Smooth muscle cell (in vitro differentiated cells): ENCODE results near the gene CDC14B. TPM values are rescaled to one million over a fixed set of nuclear protein-coding genes. Genes with fewer than 3 reads are reported as not detected.
A peak's percentile ranks its signal among the peaks of the same experiment; 100 is the strongest.

Source experiments
- DNase-seq: peaks from one replicate; lab custom pipeline; 2025; ENCODE audit not compliant: unreplicated experiment; lab: John Stamatoyannopoulos, UW
- H2AFZ ChIP-seq: fragments of 200-600 bp; sonication (generic); 2 replicates; pipeline ENCODE4 v1.6.0; 2016; ENCODE audit warnings: antibody characterized with exemption, low read depth, mild to moderate bottlenecking
- H3F3A ChIP-seq: fragments of 200-600 bp; sonication (generic); 2 replicates; pipeline ENCODE4 v1.6.0; 2017; ENCODE audit warnings: antibody characterized with exemption, low read depth
- H3K27ac ChIP-seq: fragments of 200-600 bp; sonication (generic); 2 replicates; pipeline ENCODE4 v1.5.1; 2016; ENCODE audit warnings: low read depth, mild to moderate bottlenecking
- H3K27me3 ChIP-seq: fragments of 200-600 bp; sonication (generic); 2 replicates; pipeline ENCODE4 v1.6.1; 2016; ENCODE audit warnings: low read depth, mild to moderate bottlenecking
- H3K36me3 ChIP-seq: fragments of 200-600 bp; sonication (generic); 2 replicates; pipeline ENCODE4 v1.5.1; 2016; ENCODE audit warnings: low read depth
- H3K4me1 ChIP-seq: fragments of 200-600 bp; sonication (generic); 2 replicates; pipeline ENCODE4 v1.5.1; 2016; ENCODE audit warnings: low read depth
- H3K4me2 ChIP-seq: fragments of 200-600 bp; sonication (generic); 2 replicates; pipeline ENCODE4 v1.6.0; 2016; ENCODE audit warnings: mild to moderate bottlenecking
- H3K4me3 ChIP-seq: fragments of 200-600 bp; sonication (generic); 2 replicates; pipeline ENCODE4 v1.5.1; 2016; ENCODE audit warnings: mild to moderate bottlenecking
- H3K79me2 ChIP-seq: fragments of 200-600 bp; sonication (generic); 2 replicates; pipeline ENCODE4 v1.6.0; 2016; ENCODE audit warnings: low read depth, mild to moderate bottlenecking
- H3K9ac ChIP-seq: fragments of 200-600 bp; sonication (generic); 2 replicates; pipeline ENCODE4 v1.6.0; 2016; ENCODE audit warnings: low read depth
- H3K9me3 ChIP-seq: fragments of 200-600 bp; sonication (generic); replicated peaks from 2 replicates; pipeline ENCODE4 v1.5.1; 2016; ENCODE audit warnings: low read depth
- H4K20me1 ChIP-seq: fragments of 200-600 bp; sonication (generic); 2 replicates; pipeline ENCODE4 v1.6.0; 2016; ENCODE audit warnings: low read depth
- WGBS: methylation state at CpG from one replicate; pipeline ENCODE4 v1.1.7; 2016; ENCODE audit warnings: low lambda C conversion rate; 5-methylcytosine and 5-hydroxymethylcytosine counted together
- polyA plus RNA-seq: library from polyadenylated mRNA; unstranded; fragments of >200 nt; fragmentation: Nextera tagmentation; extraction: Ambion mirVana; gene quantifications from 2 replicates; pipeline ENCODE4 v1.2.1, GENCODE V29; 2016
- total RNA-seq: library from RNA; depleted of rRNA; stranded (reverse); fragments of >200 nt; gene quantifications from 2 replicates; pipeline ENCODE4 v1.2.3, GENCODE V29; 2014
- TF ChIP-seq, protein P1 (sequence below): fragments of 200-600 bp; sonication (generic); IDR thresholded peaks from 2 replicates; pipeline ENCODE4 v1.5.1; 2017; ENCODE audit warnings: borderline replicate concordance, mild to moderate bottlenecking, antibody characterized with exemption; ENCODE audit not compliant: insufficient read depth, poor library complexity, severe bottlenecking

Gene CDC14B
- total and polyA plus RNA-seq, 2 experiments from 2014 or later: 5.7 to 16.0 TPM

- Histone ChIP-seq H3K9me3 (no peaks in the 10 kb centered on the region), H2AFZ (no peak overlapping the region), H3K9ac (no peak overlapping the region), H3K4me3 (no peak overlapping the region), H3K36me3 (no peaks in the 10 kb centered on the region), H3K27me3 (no peaks in the 10 kb centered on the region), H3F3A (peaks cover 14% of the 10 kb centered on the region), H3K4me2 (no peak overlapping the region), H3K79me2 (no peaks in the 10 kb centered on the region), H3K27ac (no peak overlapping the region), H3K4me1 (no peaks in the 10 kb centered on the region), H4K20me1 (no peaks in the 10 kb centered on the region)
- no peak for DNase-seq
- WGBS: 94% methylated on average over 13 of the region's 13 CpGs
- TF ChIP-seq, protein P1, sequence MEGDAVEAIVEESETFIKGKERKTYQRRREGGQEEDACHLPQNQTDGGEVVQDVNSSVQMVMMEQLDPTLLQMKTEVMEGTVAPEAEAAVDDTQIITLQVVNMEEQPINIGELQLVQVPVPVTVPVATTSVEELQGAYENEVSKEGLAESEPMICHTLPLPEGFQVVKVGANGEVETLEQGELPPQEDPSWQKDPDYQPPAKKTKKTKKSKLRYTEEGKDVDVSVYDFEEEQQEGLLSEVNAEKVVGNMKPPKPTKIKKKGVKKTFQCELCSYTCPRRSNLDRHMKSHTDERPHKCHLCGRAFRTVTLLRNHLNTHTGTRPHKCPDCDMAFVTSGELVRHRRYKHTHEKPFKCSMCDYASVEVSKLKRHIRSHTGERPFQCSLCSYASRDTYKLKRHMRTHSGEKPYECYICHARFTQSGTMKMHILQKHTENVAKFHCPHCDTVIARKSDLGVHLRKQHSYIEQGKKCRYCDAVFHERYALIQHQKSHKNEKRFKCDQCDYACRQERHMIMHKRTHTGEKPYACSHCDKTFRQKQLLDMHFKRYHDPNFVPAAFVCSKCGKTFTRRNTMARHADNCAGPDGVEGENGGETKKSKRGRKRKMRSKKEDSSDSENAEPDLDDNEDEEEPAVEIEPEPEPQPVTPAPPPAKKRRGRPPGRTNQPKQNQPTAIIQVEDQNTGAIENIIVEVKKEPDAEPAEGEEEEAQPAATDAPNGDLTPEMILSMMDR: no peak
Measured at GRCh38 chr9:96493757-96494156, 125.9 kb downstream of the CDC14B start.

- Histone ChIP-seq H3K9me3 (no peaks in the 10 kb centered on the region), H2AFZ (no peak overlapping the region), H4K20me1 (no peaks in the 10 kb centered on the region), H3K27me3 (no peaks in the 10 kb centered on the region), H3K27ac (no peak overlapping the region), H3K36me3 (no peaks in the 10 kb centered on the region), H3K4me3 (no peak overlapping the region), H3K79me2 (no peaks in the 10 kb centered on the region), H3F3A (peaks cover 14% of the 10 kb centered on the region), H3K4me2 (no peak overlapping the region), H3K9ac (no peak overlapping the region), H3K4me1 (no peaks in the 10 kb centered on the region)
- WGBS: 95% methylated on average over 12 of the region's 12 CpGs
- TF ChIP-seq, protein P1: no peak
- DNase-seq: no peak
Measured at GRCh38 chr9:96492993-96493531, 126.6 kb downstream of the CDC14B start.

DNA sequence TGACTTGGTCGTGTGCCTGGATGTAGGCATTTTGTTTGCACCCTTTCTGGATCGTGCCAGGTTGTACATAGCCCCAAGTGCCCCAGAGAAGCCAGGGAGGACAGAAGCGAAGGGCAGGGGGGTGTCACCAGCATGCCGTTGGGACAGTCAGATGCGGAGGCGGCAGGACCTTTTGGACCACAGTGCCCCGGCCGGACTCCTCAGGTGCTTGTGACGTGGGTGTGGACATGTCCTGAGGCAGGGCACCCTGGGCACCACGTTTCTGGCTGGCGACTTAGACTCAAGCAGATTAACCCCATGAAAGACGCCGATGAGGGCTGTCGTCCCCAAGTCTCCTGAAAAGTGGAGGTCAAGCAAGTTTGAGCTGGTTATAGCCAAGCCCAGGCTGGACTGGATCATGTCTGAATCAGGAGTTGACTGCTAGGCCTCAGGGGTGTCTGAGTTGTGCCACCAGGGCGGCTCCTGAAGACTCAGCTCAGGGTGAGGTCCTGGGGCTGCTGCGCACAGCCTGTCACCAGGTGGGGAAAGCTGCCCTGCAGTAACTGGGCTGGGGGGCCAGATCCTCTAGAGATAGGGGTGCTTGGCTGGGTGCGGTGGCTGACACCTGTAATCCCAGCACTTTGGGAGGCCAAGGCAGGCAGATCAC, 127.6 kb downstream of the CDC14B start:
- Histone ChIP-seq H3K4me3 (no peak overlapping the region), H3K79me2 (no peaks in the 10 kb centered on the region), H3K27me3 (no peaks in the 10 kb centered on the region), H3K4me2 (peak overlapping the region; percentile 36), H3F3A (peaks cover 14% of the 10 kb centered on the region), H3K27ac (peak overlapping the region; percentile 36), H3K4me1 (no peaks in the 10 kb centered on the region), H3K9ac (no peak overlapping the region), H4K20me1 (no peaks in the 10 kb centered on the region), H2AFZ (no peak overlapping the region), H3K9me3 (no peaks in the 10 kb centered on the region), H3K36me3 (no peaks in the 10 kb centered on the region)
- WGBS: 89% methylated on average over 17 of the region's 17 CpGs
- no peak for DNase-seq
- TF ChIP-seq, protein P1: no peak
